Measurements from ENCODE around the gene ZPBP. TPM values are rescaled to one million over a fixed set of nuclear protein-coding genes. Genes with fewer than 3 reads are reported as not detected.

Gene ZPBP
- polyA plus RNA-seq, 2 of the 4 experiments (the other 2 are of a cell fraction): not detected

DNA sequence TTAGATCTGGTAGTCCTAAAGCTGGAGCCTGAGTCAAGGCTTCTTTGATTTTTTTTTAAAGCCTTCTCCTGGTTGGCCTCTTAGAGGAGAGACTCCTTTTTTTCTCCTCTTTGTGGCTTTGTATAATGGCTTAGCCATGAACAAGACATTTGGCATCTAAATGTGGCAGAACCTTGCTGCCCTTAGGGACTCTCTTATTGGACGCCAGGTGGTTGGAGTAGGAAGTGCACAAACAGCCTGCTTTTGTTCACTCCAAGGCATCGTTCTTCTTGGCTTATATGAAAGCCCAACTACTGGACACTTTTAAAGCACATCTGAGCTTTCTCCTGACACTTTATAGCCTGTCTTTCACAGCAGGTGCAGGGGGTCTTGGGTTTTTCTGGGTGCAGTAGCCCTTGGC, 25.0 kb downstream of the ZPBP start:
- Histone ChIP-seq H3K4me2 (peak overlapping the region; percentile 77; the same call in 2 of the 3 replicates), H3K9me3 (peaks cover 1% of the 10 kb centered on the region; the same call in 1 of the 3 replicates), H3K4me1 (no peaks in the 10 kb centered on the region), H3K27ac (no peak overlapping the region), H3K4me3 (no peak overlapping the region)
- ATAC-seq (peak; percentile 80 to 88; a peak in 5 of 6 replicates), FAIRE-seq (no peak), DNase-seq (ENCODE audit: low read depth in 1 of 2, low spot score in 1 of 2) (peak; percentile 13 to 27)
- TF ChIP-seq JUN (IDR thresholded peaks at IDR 0.05) (no peak), JUNB (IDR thresholded peaks at IDR 0.05) (no peak), CBX8 (IDR thresholded peaks at IDR 0.05) (no peak), EHMT2 (IDR thresholded peaks at IDR 0.05; ENCODE audit: low read depth) (no peak), ZNF302 (CRISPR knock-in tag; IDR thresholded peaks at IDR 0.05) (no peak)
- TF ChIP-seq, protein P1, sequence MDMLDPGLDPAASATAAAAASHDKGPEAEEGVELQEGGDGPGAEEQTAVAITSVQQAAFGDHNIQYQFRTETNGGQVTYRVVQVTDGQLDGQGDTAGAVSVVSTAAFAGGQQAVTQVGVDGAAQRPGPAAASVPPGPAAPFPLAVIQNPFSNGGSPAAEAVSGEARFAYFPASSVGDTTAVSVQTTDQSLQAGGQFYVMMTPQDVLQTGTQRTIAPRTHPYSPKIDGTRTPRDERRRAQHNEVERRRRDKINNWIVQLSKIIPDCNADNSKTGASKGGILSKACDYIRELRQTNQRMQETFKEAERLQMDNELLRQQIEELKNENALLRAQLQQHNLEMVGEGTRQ (IDR thresholded peaks at IDR 0.05): no peak
- WGBS (ENCODE audit: missing lambda C conversion rate): 7% methylated on average over 2 of the region's 2 CpGs
- ChIA-PET CTCF (interaction anchor here (1.0 kb wide), 1 partner anchor 15 kb away, joined by 3 read pairs; no protein-coding TSS in a partner anchor), POLR2A (no interaction called here)

DNA sequence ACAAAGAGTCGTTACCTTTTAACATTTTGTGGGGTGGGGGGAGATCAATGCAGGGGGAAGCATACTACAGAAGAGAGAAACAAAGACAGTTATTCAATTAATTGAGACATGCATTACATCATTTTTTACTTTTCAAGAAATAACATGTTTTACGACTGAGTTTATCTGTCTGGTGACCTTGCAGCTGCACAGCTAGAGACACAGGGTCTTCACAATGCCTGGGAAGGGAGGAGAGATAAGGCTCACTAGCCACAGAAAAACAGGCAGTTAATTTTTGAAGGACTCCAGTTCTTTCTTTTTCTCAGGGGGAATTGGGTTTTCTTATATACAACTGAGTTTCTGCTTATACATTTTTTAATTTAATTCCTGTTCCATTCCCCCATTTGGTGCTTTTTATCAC, 30.1 kb downstream of the ZPBP start:
- CTCF ChIA-PET: no interaction called here
- no peak for FAIRE-seq

DNA sequence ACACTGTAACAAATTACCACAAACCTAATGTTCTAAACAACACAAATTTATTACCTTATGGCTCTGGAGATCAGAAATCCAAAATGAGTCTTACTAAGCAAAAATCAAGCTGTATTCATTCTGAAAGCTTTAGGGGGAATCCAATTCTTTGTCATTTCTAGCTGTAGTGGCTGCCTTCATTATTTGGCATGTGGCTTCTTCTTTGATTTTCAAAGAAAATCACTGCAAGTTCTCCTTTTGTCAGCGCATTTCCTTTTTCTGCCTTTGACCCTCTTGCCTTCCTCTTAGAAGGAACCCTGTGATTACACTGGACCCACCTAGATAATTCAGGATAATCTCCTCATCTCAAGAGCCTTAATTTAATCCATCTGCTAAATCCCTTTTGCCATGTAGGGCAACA, 36.9 kb downstream of the ZPBP start:
- Histone ChIP-seq H3K4me3 (no peak overlapping the region), H3K9me3 (no peaks in the 10 kb centered on the region), H3K27ac (no peak overlapping the region), H3K4me1 (no peaks in the 10 kb centered on the region), H3K4me2 (no peak overlapping the region)
- TF ChIP-seq, protein P2, sequence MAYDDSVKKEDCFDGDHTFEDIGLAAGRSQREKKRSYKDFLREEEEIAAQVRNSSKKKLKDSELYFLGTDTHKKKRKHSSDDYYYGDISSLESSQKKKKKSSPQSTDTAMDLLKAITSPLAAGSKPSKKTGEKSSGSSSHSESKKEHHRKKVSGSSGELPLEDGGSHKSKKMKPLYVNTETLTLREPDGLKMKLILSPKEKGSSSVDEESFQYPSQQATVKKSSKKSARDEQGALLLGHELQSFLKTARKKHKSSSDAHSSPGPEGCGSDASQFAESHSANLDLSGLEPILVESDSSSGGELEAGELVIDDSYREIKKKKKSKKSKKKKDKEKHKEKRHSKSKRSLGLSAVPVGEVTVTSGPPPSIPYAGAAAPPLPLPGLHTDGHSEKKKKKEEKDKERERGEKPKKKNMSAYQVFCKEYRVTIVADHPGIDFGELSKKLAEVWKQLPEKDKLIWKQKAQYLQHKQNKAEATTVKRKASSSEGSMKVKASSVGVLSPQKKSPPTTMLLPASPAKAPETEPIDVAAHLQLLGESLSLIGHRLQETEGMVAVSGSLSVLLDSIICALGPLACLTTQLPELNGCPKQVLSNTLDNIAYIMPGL (CRISPR knock-in tag; IDR thresholded peaks at IDR 0.05; ENCODE audit: borderline replicate concordance): no peak
- no peak for TF ChIP-seq CBX2 (IDR thresholded peaks at IDR 0.05; ENCODE audit: borderline replicate concordance, low read depth)
- TF ChIP-seq HOXB13 (CRISPR knock-in tag; IDR thresholded peaks at IDR 0.05; ENCODE audit: low read depth): no peak
- no peak for TF ChIP-seq CHD4 (IDR thresholded peaks at IDR 0.05; ENCODE audit: borderline replicate concordance)
- no peak for TF ChIP-seq RFX5 (IDR thresholded peaks at IDR 0.05)
- TF ChIP-seq EHF (CRISPR knock-in tag; IDR thresholded peaks at IDR 0.05): no peak
- TF ChIP-seq, protein P3, sequence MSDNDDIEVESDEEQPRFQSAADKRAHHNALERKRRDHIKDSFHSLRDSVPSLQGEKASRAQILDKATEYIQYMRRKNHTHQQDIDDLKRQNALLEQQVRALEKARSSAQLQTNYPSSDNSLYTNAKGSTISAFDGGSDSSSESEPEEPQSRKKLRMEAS (IDR thresholded peaks at IDR 0.05): no peak
- no peak for TF ChIP-seq NPAS2 (CRISPR knock-in tag; IDR thresholded peaks at IDR 0.05; ENCODE audit: borderline replicate concordance)
- FAIRE-seq (no peak), DNase-seq (ENCODE audit: low read depth in 1 of 2, low spot score in 1 of 2) (no peak), ATAC-seq (no peak)
- WGBS (ENCODE audit: missing lambda C conversion rate): 3% methylated on average over 1 of the region's 1 CpG
- POLR2A ChIA-PET: no interaction called here
- CTCF ChIA-PET: no interaction called here

More for the DNA sequence above, 30.1 kb downstream of the ZPBP start:
- DNase-seq (ENCODE audit: low read depth in 1 of 2, low spot score in 1 of 2) (no peak), ATAC-seq (no peak)
- WGBS (ENCODE audit: missing lambda C conversion rate): 3% methylated on average over 2 of the region's 2 CpGs
- Histone ChIP-seq H3K4me3 (no peak overlapping the region), H3K4me2 (no peak overlapping the region), H3K4me1 (no peaks in the 10 kb centered on the region), H3K27ac (no peak overlapping the region), H3K9me3 (no peaks in the 10 kb centered on the region)
- POLR2A ChIA-PET: no interaction called here
- TF ChIP-seq EHMT2 (IDR thresholded peaks at IDR 0.05; ENCODE audit: low read depth) (no peak), NR3C1 (IDR thresholded peaks at IDR 0.05) (no peak), ESRRA (IDR thresholded peaks at IDR 0.05; ENCODE audit: borderline replicate concordance, low read length) (no peak), HOXB5 (CRISPR knock-in tag; IDR thresholded peaks at IDR 0.05) (no peak), HOXA7 (CRISPR knock-in tag; IDR thresholded peaks at IDR 0.05) (no peak), TP53 (CRISPR knock-in tag; IDR thresholded peaks at IDR 0.05) (no peak), FOSB (CRISPR knock-in tag; IDR thresholded peaks at IDR 0.05) (no peak), HEYL (CRISPR knock-in tag; IDR thresholded peaks at IDR 0.05) (no peak), ZSCAN20 (CRISPR knock-in tag; IDR thresholded peaks at IDR 0.05) (no peak), CBX8 (IDR thresholded peaks at IDR 0.05) (no peak), RCOR1 (IDR thresholded peaks at IDR 0.05; ENCODE audit: low read depth, low read length) (no peak)
- TF ChIP-seq, protein P4, sequence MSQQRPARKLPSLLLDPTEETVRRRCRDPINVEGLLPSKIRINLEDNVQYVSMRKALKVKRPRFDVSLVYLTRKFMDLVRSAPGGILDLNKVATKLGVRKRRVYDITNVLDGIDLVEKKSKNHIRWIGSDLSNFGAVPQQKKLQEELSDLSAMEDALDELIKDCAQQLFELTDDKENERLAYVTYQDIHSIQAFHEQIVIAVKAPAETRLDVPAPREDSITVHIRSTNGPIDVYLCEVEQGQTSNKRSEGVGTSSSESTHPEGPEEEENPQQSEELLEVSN (IDR thresholded peaks at IDR 0.05; ENCODE audit: borderline replicate concordance, low read depth): no peak
- TF ChIP-seq, protein P5, sequence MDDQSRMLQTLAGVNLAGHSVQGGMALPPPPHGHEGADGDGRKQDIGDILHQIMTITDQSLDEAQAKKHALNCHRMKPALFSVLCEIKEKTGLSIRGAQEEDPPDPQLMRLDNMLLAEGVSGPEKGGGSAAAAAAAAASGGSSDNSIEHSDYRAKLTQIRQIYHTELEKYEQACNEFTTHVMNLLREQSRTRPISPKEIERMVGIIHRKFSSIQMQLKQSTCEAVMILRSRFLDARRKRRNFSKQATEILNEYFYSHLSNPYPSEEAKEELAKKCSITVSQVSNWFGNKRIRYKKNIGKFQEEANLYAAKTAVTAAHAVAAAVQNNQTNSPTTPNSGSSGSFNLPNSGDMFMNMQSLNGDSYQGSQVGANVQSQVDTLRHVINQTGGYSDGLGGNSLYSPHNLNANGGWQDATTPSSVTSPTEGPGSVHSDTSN (IDR thresholded peaks at IDR 0.05): no peak
- TF ChIP-seq, protein P3 (IDR thresholded peaks at IDR 0.05): no peak
- TF ChIP-seq, protein P2 (CRISPR knock-in tag; IDR thresholded peaks at IDR 0.05; ENCODE audit: borderline replicate concordance): no peak
- TF ChIP-seq, protein P1 (IDR thresholded peaks at IDR 0.05): no peak

All from A549 (cell line).